Neural cell (in vitro differentiated cells): ENCODE results near the gene ALDH9A1. TPM values are rescaled to one million over a fixed set of nuclear protein-coding genes. Genes with fewer than 3 reads are reported as not detected.

ENCODE experiments used
- H2AFZ ChIP-seq: fragments of 200-600, 300-800 bp; sonication (generic), shearing (Covaris generic); 2 replicates; pipeline ENCODE4 v1.6.0; 2014; ENCODE audit warnings: low read depth, mild to moderate bottlenecking, antibody characterized with exemption, low read length, moderate library complexity
- H3F3A ChIP-seq: fragments of 200-600 bp; shearing (Covaris generic); 2 replicates; pipeline ENCODE4 v1.6.1; 2016; ENCODE audit warnings: mild to moderate bottlenecking, moderate library complexity, mixed read lengths, antibody characterized with exemption, low read length; ENCODE audit not compliant: insufficient read depth, poor library complexity, severe bottlenecking
- H3K27ac ChIP-seq: fragments of 200-600, 300-800 bp; sonication (generic), shearing (Covaris generic); 2 replicates; pipeline ENCODE4 v1.5.1; 2014; ENCODE audit warnings: mild to moderate bottlenecking, low read length, moderate library complexity
- H3K27me3 ChIP-seq: fragments of 300-800, 200-600 bp; sonication (generic), shearing (Covaris generic); 2 replicates; pipeline ENCODE4 v1.6.0; 2014; ENCODE audit warnings: mild to moderate bottlenecking, low read depth, low read length, moderate library complexity; ENCODE audit not compliant: insufficient read depth
- H3K36me3 ChIP-seq: fragments of 300-800, 200-600 bp; sonication (generic), shearing (Covaris generic); 2 replicates; pipeline ENCODE4 v1.5.1; 2014; ENCODE audit warnings: mild to moderate bottlenecking, antibody characterized with exemption, low read length, moderate library complexity; ENCODE audit not compliant: insufficient read depth
- H3K4me2 ChIP-seq: fragments of 300-800, 200-600 bp; sonication (generic), shearing (Covaris generic); 2 replicates; pipeline ENCODE4 v1.6.0; 2014; ENCODE audit warnings: mild to moderate bottlenecking, low read length
- H3K4me3 ChIP-seq: fragments of 300-800, 200-600 bp; sonication (generic), shearing (Covaris generic); 2 replicates; pipeline ENCODE4 v1.5.1; 2014; ENCODE audit warnings: mild to moderate bottlenecking, low read length, moderate library complexity
- H3K79me2 ChIP-seq: fragments of 200-600 bp; shearing (Covaris generic); replicated peaks from 2 replicates; pipeline ENCODE4 v1.6.0; 2014; ENCODE audit warnings: mild to moderate bottlenecking, low read length, moderate library complexity; ENCODE audit not compliant: insufficient read depth
- H3K9ac ChIP-seq: fragments of 300-800, 200-600 bp; sonication (generic), shearing (Covaris generic); 2 replicates; pipeline ENCODE4 v1.6.1; 2016; ENCODE audit warnings: mild to moderate bottlenecking, low read length, mixed read lengths
- H3K9me2 ChIP-seq: fragments of 200-600 bp; shearing (Covaris generic); 2 replicates; pipeline ENCODE4 v1.6.1; 2016; ENCODE audit warnings: mild to moderate bottlenecking, low read length, mixed read lengths; ENCODE audit not compliant: insufficient read depth
- H3K9me3 ChIP-seq: fragments of 200-600, 300-800 bp; sonication (generic), shearing (Covaris generic); 2 replicates; pipeline ENCODE4 v1.6.1; 2016; ENCODE audit warnings: mild to moderate bottlenecking, mixed run types, low read length, moderate library complexity, mixed read lengths
- H4K20me1 ChIP-seq: fragments of 200-600 bp; shearing (Covaris generic); 2 replicates; pipeline ENCODE4 v1.6.1; 2016; ENCODE audit warnings: mild to moderate bottlenecking, mixed run types; ENCODE audit not compliant: insufficient read depth
- EP300 ChIP-seq: fragments of 450-650 bp; conservative IDR thresholded peaks from 2 replicates; pipeline ENCODE4 v1.6.1; 2014; ENCODE audit warnings: antibody characterized with exemption, mild to moderate bottlenecking, moderate library complexity; ENCODE audit not compliant: poor library complexity, severe bottlenecking
- EZH2 ChIP-seq: fragments of 200-600, 300-800 bp; shearing (Covaris generic), sonication (generic); IDR thresholded peaks from 2 replicates; pipeline ENCODE4 v1.6.1; 2014; ENCODE audit warnings: antibody characterized with exemption, low read length, borderline replicate concordance, mild to moderate bottlenecking; ENCODE audit not compliant: insufficient read depth, poor library complexity, severe bottlenecking
- MXI1 ChIP-seq: fragments of 450-650 bp; conservative IDR thresholded peaks from 2 replicates; pipeline ENCODE4 v1.6.1; 2014; ENCODE audit warnings: antibody characterized with exemption, mild to moderate bottlenecking; ENCODE audit not compliant: poor library complexity, severe bottlenecking
- POLR2AphosphoS5 ChIP-seq: IDR thresholded peaks from 2 replicates; pipeline ENCODE4 v1.6.1; 2012
- RAD21 ChIP-seq: fragments of 450-650 bp; conservative IDR thresholded peaks from 2 replicates; pipeline ENCODE4 v1.6.1; 2014; ENCODE audit warnings: antibody characterized with exemption, mild to moderate bottlenecking, moderate library complexity
- SMC3 ChIP-seq: fragments of 450-650 bp; conservative IDR thresholded peaks from 2 replicates; pipeline ENCODE4 v1.6.1; 2014; ENCODE audit warnings: antibody characterized with exemption, mild to moderate bottlenecking, moderate library complexity; ENCODE audit not compliant: poor library complexity
- TAF1 ChIP-seq: IDR thresholded peaks from 2 replicates; pipeline ENCODE4 v1.6.1; 2012; ENCODE audit warnings: low read depth
- polyA plus RNA-seq: library from polyadenylated mRNA; depleted of rRNA; stranded (reverse); fragments of >200 nt; gene quantifications from 2 replicates; pipeline ENCODE4 v1.2.3, GENCODE V29; 2014
- TF ChIP-seq, protein P1 (sequence below): IDR thresholded peaks from 2 replicates; pipeline ENCODE4 v1.6.1; 2012; ENCODE audit warnings: borderline replicate concordance
- TF ChIP-seq, protein P2 (sequence below): fragments of 450-650 bp; IDR thresholded peaks from 2 replicates; pipeline ENCODE4 v1.5.1; 2014; ENCODE audit warnings: antibody characterized with exemption, mild to moderate bottlenecking, moderate library complexity; ENCODE audit not compliant: poor library complexity, severe bottlenecking

Gene ALDH9A1
- polyA plus RNA-seq, 1 donor from 2014 or later: 25.5 TPM

DNA sequence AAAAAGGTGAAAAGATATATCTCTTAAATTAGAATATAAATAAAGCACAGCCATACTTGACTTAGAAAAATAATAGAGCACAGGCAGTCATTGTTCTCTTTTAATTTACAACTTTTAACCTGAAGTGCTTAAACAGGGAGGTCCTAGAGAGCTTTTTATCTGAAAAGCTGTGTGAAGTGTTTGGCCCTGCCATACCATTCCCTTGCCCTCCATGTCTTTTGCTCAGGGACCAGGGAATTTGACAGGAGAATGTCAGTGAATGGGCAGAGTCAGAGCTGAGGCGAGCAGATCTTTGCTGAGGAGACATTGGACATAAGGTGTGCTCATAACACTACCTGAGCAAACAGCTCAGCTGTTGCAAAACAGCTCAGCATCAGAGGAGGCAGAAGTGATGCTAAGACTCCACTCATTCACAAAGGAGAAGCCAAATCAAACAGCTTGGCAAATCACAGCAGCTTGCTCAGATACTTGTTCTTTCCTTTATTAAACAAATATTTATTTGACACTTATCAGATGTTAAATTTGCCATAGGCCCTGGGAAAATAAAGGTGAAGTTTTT lies 82.2 kb downstream of the ALDH9A1 start:
- H4K20me1 ChIP-seq: no peaks in the 10 kb centered on the region
- H3K27me3 ChIP-seq: no peaks in the 10 kb centered on the region
- no peaks in the 10 kb centered on the region for H3F3A ChIP-seq
- no peak overlapping the region for H3K4me3 ChIP-seq
- H3K79me2 ChIP-seq: no peaks in the 10 kb centered on the region
- no peak overlapping the region for H3K9ac ChIP-seq
- no peak overlapping the region for H3K4me2 ChIP-seq
- no peak overlapping the region for H2AFZ ChIP-seq
- no peaks in the 10 kb centered on the region for H3K9me3 ChIP-seq
- no peaks in the 10 kb centered on the region for H3K9me2 ChIP-seq
- H3K27ac ChIP-seq: no peak overlapping the region
- TF ChIP-seq RAD21: no peak
- TF ChIP-seq, protein P1, sequence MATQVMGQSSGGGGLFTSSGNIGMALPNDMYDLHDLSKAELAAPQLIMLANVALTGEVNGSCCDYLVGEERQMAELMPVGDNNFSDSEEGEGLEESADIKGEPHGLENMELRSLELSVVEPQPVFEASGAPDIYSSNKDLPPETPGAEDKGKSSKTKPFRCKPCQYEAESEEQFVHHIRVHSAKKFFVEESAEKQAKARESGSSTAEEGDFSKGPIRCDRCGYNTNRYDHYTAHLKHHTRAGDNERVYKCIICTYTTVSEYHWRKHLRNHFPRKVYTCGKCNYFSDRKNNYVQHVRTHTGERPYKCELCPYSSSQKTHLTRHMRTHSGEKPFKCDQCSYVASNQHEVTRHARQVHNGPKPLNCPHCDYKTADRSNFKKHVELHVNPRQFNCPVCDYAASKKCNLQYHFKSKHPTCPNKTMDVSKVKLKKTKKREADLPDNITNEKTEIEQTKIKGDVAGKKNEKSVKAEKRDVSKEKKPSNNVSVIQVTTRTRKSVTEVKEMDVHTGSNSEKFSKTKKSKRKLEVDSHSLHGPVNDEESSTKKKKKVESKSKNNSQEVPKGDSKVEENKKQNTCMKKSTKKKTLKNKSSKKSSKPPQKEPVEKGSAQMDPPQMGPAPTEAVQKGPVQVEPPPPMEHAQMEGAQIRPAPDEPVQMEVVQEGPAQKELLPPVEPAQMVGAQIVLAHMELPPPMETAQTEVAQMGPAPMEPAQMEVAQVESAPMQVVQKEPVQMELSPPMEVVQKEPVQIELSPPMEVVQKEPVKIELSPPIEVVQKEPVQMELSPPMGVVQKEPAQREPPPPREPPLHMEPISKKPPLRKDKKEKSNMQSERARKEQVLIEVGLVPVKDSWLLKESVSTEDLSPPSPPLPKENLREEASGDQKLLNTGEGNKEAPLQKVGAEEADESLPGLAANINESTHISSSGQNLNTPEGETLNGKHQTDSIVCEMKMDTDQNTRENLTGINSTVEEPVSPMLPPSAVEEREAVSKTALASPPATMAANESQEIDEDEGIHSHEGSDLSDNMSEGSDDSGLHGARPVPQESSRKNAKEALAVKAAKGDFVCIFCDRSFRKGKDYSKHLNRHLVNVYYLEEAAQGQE: no peak
- TF ChIP-seq EP300: no peak
- TF ChIP-seq, protein P2, sequence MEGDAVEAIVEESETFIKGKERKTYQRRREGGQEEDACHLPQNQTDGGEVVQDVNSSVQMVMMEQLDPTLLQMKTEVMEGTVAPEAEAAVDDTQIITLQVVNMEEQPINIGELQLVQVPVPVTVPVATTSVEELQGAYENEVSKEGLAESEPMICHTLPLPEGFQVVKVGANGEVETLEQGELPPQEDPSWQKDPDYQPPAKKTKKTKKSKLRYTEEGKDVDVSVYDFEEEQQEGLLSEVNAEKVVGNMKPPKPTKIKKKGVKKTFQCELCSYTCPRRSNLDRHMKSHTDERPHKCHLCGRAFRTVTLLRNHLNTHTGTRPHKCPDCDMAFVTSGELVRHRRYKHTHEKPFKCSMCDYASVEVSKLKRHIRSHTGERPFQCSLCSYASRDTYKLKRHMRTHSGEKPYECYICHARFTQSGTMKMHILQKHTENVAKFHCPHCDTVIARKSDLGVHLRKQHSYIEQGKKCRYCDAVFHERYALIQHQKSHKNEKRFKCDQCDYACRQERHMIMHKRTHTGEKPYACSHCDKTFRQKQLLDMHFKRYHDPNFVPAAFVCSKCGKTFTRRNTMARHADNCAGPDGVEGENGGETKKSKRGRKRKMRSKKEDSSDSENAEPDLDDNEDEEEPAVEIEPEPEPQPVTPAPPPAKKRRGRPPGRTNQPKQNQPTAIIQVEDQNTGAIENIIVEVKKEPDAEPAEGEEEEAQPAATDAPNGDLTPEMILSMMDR: no peak
- TF ChIP-seq MXI1: no peak
- no peak for TF ChIP-seq EZH2
- TF ChIP-seq SMC3: no peak
- no peak for TF ChIP-seq TAF1
- TF ChIP-seq POLR2AphosphoS5: no peak
- H3K36me3 ChIP-seq: no peaks in the 10 kb centered on the region

Other genes with a start within 250 kb of the ALDH9A1 start
- not detected in 2 replicates for gene LRRC52, start 154.6 kb downstream of the ALDH9A1 start, polyA plus RNA-seq
- 213 and 219 TPM in 2 replicates for gene MGST3, start 67.3 kb downstream of the ALDH9A1 start, polyA plus RNA-seq
- gene TMCO1, start 70.3 kb upstream of the ALDH9A1 start, polyA plus RNA-seq: 116 and 137 TPM in 2 replicates
- gene UCK2, start 129.1 kb upstream of the ALDH9A1 start, polyA plus RNA-seq: 36.0 and 42.8 TPM in 2 replicates